NCI-H2107 (cell line): ENCODE measurements around the gene VPS9D1.
A peak's percentile ranks its signal among the peaks of the same experiment; 100 is the strongest.
"Not testable (repeated sequence)": the region's sequence is repeated elsewhere in the genome, so short reads cannot be mapped to it uniquely, and the experiment has no call there.

Experiments
- DNase-seq: peaks from one replicate; lab custom pipeline; 2025; lab: John Stamatoyannopoulos, UW

The VPS9D1 gene

DNA sequence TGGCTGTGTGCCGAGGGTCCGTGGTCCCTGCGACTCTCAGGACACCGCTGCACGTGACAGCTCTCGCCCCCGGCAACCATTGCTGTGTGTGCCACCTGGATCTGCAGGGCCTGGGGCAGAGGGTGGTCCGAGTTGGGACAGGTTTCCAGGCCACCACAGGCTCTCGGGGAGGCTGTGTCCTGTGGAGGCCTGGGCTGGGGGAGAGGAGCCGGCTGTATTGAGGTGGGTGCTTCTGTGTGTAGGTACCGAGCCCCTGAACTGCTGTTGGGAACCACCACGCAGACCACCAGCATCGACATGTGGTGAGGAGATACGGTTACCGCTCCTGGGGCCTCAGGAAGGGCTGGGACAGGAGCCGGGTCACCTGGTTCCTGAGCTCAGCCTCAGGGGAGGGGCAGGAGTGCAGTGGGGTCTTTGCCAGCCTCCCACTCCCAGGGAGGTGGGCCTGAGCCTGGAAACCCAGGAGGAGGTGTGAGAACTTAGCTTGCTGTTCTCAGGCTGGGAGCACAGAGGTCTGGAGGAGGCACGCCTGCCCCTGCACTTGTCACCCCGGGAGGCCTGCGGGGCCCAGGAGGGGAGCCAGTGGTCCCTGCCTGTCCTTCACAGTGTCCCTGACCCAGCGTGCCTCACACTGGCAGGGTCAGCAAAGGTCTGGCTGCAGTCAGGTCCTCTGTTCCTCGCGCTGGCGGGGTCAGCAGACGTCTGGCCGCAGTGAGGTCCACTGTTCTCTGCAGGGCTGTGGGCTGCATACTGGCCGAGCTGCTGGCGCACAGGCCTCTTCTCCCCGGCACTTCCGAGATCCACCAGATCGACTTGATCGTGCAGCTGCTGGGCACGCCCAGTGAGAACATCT is 26.5 kb downstream of the VPS9D1 start:
- no peak for DNase-seq

- DNase-seq = no peak
Measured at GRCh38 chr16:89693289-89693731, 27.4 kb downstream of the VPS9D1 start.

- DNase-seq = no peak
Measured at GRCh38 chr16:89691986-89692569, 28.6 kb downstream of the VPS9D1 start.

DNA sequence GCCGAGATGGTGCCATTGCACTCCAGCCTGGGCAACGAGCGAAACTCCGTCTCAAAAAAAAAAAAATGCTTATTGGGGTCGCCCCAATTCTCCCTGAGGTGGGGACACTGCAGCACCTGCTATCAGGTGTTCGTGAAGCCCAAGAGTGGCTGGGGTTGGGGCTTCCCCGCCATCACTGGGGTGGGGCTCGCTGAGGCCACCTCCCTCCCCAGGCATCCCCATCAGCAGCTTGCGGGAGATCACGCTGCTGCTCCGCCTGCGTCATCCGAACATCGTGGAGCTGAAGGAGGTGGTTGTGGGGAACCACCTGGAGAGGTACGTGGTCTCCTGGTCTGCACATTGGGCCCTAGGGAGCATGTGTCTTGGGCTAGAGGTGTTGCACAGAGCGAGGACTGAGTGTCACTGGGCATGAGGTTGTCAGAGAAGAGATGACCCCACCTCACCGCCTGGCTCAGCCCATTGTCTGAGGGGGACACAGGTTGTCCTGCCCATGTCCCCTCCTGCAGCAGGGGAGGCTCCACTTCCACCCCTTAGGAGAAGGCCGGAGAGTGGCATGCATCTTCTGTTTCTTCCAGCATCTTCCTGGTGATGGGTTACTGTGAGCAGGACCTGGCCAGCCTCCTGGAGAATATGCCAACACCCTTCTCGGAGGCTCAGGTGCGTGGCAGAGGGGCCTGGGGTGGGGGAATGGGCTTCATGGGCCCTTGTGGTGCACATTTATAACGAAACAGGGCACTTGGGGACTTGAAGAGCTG is 29.3 kb downstream of the VPS9D1 start:
- no peak for DNase-seq

GRCh38 chr16:89690392-89690901 is 30.3 kb downstream of the VPS9D1 start:
- DNase-seq = no peak

GRCh38 chr16:89689621-89690020 is 31.1 kb downstream of the VPS9D1 start:
- not testable (repeated sequence) for DNase-seq

DNA sequence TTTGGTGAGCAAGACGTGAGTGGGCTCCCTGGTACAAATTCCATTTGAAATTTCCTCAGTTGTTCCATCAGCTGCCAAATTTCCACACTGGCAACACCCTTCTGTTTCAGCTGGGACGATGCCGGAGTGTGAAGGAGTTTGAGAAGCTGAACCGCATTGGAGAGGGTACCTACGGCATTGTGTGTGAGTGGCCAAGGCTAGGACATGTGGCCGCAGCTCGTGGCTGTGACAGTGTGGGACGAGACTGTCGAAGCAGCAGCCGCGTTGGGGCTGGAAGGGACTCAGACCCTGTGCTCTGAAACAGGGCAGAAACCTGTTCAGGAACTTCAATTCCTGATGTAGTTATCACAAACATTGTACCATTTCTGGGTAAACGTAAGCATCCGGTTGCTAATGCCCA is 31.6 kb downstream of the VPS9D1 start:
- no peak for DNase-seq

GRCh38 chr16:89688395-89688794 is 32.3 kb downstream of the VPS9D1 start:
- DNase-seq = no peak

- no peak for DNase-seq
Measured at GRCh38 chr16:89687092-89687940, 33.4 kb downstream of the VPS9D1 start.

DNA sequence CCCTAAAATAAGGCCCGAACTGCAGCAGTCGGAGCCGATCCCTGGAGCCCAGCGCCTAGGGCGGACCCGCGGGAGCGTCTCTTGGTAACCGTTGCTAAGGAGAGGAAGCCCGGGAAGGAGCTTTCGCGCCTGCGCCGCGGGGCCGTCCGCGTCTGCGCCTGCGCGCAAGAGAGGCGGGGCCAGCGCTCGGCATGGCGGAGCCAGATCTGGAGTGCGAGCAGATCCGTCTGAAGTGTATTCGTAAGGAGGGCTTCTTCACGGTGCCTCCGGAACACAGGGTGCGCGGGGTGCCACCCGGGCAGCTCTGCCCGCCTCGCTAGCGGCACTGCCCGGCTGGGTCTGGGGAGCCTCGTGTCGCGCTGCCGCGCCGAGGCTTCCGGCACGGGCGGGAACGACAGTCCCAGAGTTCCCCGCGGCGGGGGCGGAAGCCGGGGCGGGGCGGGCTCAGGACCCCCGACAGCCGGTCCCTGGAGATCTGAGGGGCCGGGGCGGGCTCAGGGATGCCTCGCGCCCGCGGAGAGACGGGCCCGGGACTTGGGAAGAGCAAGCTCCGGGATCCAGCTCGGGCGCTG is 34.1 kb downstream of the VPS9D1 start, which contains the start of gene CDK10:
CDK10 (plus strand) TSS at position 170 of the 572 bp plus-strand sequence; CDS start at position 192, 22 bp downstream.
- peak; percentile 88 for DNase-seq

GRCh38 chr16:89685916-89686315 is 34.8 kb downstream of the VPS9D1 start:
- DNase-seq = no peak

DNA sequence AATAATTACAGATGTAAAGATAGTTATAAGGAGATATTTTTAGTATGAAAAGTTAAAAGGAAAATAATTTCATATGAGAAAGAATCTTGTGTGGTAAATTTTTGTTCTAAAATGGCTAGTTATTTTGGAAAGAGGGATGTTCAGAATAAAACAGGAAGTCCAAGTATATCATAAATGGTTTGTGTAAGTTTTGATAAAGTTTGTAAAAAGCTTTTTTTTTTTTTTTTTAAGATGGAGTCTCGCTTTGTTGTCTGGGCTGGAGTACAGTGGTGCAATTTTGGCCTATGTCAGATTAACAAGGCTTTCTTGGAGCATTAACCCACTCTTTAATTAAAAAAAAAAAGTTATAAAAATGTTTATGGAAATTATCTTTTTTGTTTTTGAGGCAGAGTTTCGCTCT is 42.4 kb downstream of the VPS9D1 start:
- no peak for DNase-seq

- DNase-seq = no peak
Measured at GRCh38 chr16:89672177-89672941, 48.3 kb downstream of the VPS9D1 start.

GRCh38 chr16:89671565-89671964 is 49.1 kb downstream of the VPS9D1 start:
- not testable (repeated sequence) for DNase-seq

DNA sequence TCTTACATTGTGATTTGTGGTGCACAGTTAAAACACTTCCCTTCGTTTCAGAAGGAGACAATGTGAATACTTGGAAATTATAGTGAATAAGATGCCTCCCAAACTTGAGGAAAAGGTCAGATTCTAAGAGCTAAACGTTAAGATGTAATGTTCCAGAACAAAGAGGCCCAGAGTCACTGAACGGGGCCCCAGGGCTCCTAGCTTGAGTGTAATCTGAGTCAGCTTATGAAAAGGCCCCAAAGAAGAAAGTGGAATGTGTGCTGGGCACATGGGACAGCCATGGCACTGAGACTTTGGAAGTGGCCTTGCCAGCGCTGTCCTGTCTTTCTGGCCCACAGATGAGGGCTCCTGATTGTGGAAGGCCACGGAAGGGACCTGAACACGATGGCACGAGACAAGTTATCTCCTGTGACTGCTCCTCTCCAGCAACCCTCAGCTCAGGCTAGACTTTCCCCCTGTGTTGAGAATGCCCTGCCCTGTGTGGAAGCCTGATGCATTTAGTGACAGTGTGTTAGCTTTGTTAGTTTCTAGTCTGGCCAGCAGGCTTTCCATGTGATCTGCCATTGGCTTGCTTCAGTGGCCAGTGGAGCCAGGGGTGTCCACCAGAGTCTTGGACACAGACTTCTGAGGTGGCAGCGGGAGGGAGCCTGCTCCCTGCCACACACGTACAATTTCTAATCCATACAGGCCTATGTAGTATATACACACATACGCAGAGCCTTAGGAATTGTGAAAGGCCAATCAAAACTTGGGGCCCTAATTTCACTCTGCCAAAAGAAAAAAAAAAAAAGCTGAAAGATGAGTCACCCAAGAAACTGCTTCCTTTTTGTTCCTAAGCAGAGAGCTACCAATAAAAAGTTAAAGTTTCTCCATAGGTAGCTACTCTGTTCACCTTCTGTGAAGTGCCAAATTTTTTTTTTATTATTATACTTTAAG is 49.9 kb downstream of the VPS9D1 start:
- DNase-seq = no peak

DNA sequence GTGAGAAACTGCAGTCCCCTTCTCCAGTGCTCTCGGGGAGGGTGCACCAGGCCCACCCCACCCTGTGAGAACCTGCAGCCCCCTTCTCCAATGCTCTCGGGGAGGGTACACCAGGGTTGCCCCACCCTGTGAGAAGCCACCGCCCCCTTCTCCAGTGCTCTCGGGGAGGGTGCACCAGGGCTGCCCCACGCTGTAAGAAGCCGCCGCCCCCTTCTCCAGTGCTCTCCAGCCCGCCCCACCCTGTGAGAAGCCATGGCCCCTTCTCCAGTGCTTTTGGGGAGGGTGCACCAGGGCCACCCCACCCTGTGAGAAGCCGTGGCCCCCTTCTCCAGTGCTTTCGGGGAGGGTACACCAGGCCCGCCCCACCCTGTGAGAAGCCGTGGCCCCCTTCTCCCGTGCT is 50.9 kb downstream of the VPS9D1 start:
- DNase-seq = no peak

- no peak for DNase-seq
Measured at GRCh38 chr16:89668790-89669158, 51.9 kb downstream of the VPS9D1 start.

DNA sequence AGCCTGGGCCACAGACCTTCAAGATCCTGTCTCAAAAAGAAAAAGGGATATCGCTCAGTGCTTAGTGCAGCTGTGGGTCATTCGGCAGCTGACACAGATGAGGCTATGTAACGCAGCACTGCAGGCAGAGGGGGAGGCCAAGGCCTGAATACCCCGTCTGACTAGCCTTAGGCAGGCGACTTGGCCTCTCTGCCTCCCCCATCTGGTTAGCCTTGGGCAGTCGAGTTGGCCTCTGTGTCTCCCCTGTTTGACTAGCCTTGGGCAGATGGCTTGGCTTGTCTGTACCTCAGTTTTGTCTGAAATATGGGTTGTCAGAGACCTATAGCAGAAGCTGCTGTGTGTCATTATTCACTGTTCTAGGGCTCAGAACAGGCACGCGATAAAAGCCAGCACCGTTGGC is 53.1 kb downstream of the VPS9D1 start:
- no peak for DNase-seq

DNA sequence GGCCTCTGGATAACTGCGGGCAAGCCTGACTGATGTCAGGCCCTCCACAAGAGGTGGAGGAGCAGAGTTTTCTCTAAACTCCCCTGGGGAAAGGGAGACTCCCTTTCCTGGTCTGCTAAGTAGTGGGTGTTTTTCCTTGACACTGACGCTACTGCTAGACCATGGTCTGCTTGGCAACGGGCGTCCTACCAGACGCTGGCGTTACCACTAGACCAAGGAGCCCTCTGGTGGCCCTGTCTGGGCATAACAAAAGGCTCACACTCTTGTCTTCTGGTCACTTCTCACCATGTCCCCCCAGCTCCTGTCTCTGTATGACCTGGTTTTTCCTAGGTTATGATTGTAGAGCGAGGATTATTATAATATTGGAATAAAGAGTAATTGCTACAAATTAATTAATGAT is 53.7 kb downstream of the VPS9D1 start:
- DNase-seq = not testable (repeated sequence)
